HCT116 (cell line): ENCODE measurements around the gene TMEM145. TPM values are rescaled to one million over a fixed set of nuclear protein-coding genes. Genes with fewer than 3 reads are reported as not detected.
A peak's percentile ranks its signal among the peaks of the same experiment; 100 is the strongest.

ENCODE experiments used
- ATAC-seq: fragments of 200-7000 bp; cut with Tn5 transposase; 2 replicates; pipeline ENCODE4 v1.9.1; 2020; ENCODE audit warnings: mild to moderate bottlenecking, moderate library complexity
- BruUV-seq: library from RNA; stranded (reverse); fragments of 400-500 nt; replicated peaks from 2 replicates; lab custom pipeline; 2021; lab: Mats Ljungman, UMichigan
- CTCF ChIA-PET: fragments of 300-600 bp; sonication (Branson Sonifier 250); formaldehyde crosslinking; loops from one replicate; lab custom pipeline; 2021; ENCODE audit warnings: antibody characterized with exemption; lab: Charles Lee
- POLR2A ChIA-PET: fragments of 300-600, 350-600 bp; sonication (Branson Sonifier 250); formaldehyde crosslinking; loops from one replicate; lab custom pipeline; 2021; ENCODE audit warnings: antibody characterized with exemption; lab: Charles Lee
- RAD21 ChIA-PET, 2 experiments: fragments of 300-600 bp; sonication (Branson Sonifier 250); formaldehyde crosslinking; loops; one replicate each; lab custom pipeline; 2023; ENCODE audit warnings: low total read pairs in 2 of 2; ENCODE audit not compliant: uncharacterized antibody in 2 of 2, unreplicated experiment in 2 of 2, low non-redundant PET in 1 of 2; lab: Charles Lee
- DNase-seq: peaks from one replicate; pipeline ENCODE4 v3.0.0-alpha.2; 2010; ENCODE audit warnings: low read depth, low spot score
- H2AFZ ChIP-seq: fragments of 200-600 bp; shearing (Covaris generic), sonication (generic); 2 replicates; pipeline ENCODE4 v1.6.1; 2017; ENCODE audit warnings: low read depth, mixed run types, mixed read lengths, antibody characterized with exemption, low read length; ENCODE audit not compliant: poor library complexity, severe bottlenecking
- H3K27ac ChIP-seq: 2 replicates; pipeline ENCODE4 v1.5.1; 2012; ENCODE audit warnings: low read depth, low read length
- H3K27me3 ChIP-seq: fragments of 200-600 bp; sonication (generic); 2 replicates; pipeline ENCODE4 v1.6.1; 2016; ENCODE audit warnings: mixed run types, low read length, mixed read lengths; ENCODE audit not compliant: insufficient read depth
- H3K36me3 ChIP-seq, 2 experiments: fragments of 200-500 bp in 1 of 2; fragments of 200-600 bp in 1 of 2; sonication (Bioruptor generic) in 1 of 2; sonication (generic) in 1 of 2; 2 replicates each; pipeline versions ENCODE4 v1.5.1 to v1.6.1; 2014 to 2016; ENCODE audit warnings: low read length in 2 of 2, inconsistent platforms in 1 of 2, mixed read lengths in 1 of 2, mixed run types in 1 of 2; ENCODE audit not compliant: insufficient read depth in 2 of 2, control insufficient read depth in 1 of 2
- H3K4me1 ChIP-seq, 2 experiments: fragments of 200-600 bp in 1 of 2; sonication (generic) in 1 of 2; 2 replicates each; pipeline versions ENCODE4 v1.5.1 to v1.6.1; 2012 to 2017; ENCODE audit warnings: low read length in 2 of 2, inconsistent platforms in 1 of 2, mild to moderate bottlenecking in 1 of 2, mixed read lengths in 1 of 2, mixed run types in 1 of 2, moderate library complexity in 1 of 2; ENCODE audit not compliant: insufficient read depth in 2 of 2, control insufficient read depth in 1 of 2
- H3K4me2 ChIP-seq: fragments of 200-600 bp; sonication (generic); 2 replicates; pipeline ENCODE4 v1.6.1; 2017; ENCODE audit warnings: mixed run types, low read length, mixed read lengths
- H3K4me3 ChIP-seq, 2 experiments: fragments of 200-600 bp in 1 of 2; sonication (generic) in 1 of 2; replicated peaks in 1 of 2; 2 replicates each; pipeline ENCODE4 v1.5.1; 2011 to 2016; ENCODE audit warnings: low read length in 2 of 2, control low read depth in 1 of 2, low read depth in 1 of 2, mild to moderate bottlenecking in 1 of 2, mixed read lengths in 1 of 2, mixed run types in 1 of 2
- H3K79me2 ChIP-seq: fragments of 200-600 bp; sonication (generic); 2 replicates; pipeline ENCODE4 v1.6.1; 2017; ENCODE audit warnings: mild to moderate bottlenecking, mixed run types, low read length, moderate library complexity, mixed read lengths; ENCODE audit not compliant: insufficient read depth
- H3K9ac ChIP-seq: fragments of 200-600 bp; sonication (generic); 2 replicates; pipeline ENCODE4 v1.6.1; 2016; ENCODE audit warnings: low read length, mixed read lengths
- H3K9me2 ChIP-seq: fragments of 200-600 bp; sonication (generic), shearing (Covaris generic); 2 replicates; pipeline ENCODE4 v1.6.1; 2017; ENCODE audit warnings: mixed run types, mild to moderate bottlenecking, moderate library complexity; ENCODE audit not compliant: insufficient read depth
- H3K9me3 ChIP-seq, 2 experiments: fragments of 200-500 bp in 1 of 2; fragments of 200-600 bp in 1 of 2; sonication (Bioruptor generic) in 1 of 2; sonication (generic) in 1 of 2; 2 replicates each; pipeline ENCODE4 v1.6.1; 2014 to 2017; ENCODE audit warnings: low read length in 2 of 2, mixed read lengths in 2 of 2, inconsistent platforms in 1 of 2, low read depth in 1 of 2, mild to moderate bottlenecking in 1 of 2, mixed run types in 1 of 2, moderate library complexity in 1 of 2; ENCODE audit not compliant: control insufficient read depth in 1 of 2, insufficient read depth in 1 of 2
- H4K20me1 ChIP-seq: fragments of 200-600 bp; sonication (generic), shearing (Covaris generic); 2 replicates; pipeline ENCODE4 v1.6.1; 2017; ENCODE audit warnings: mixed run types, mild to moderate bottlenecking, moderate library complexity; ENCODE audit not compliant: insufficient read depth
- CEBPB ChIP-seq: IDR thresholded peaks from 2 replicates; pipeline ENCODE4 v1.6.1; 2012; ENCODE audit warnings: low read depth
- EGR1 ChIP-seq: IDR thresholded peaks from 2 replicates; pipeline ENCODE4 v1.6.1; 2012; ENCODE audit warnings: low read depth
- ELF1 ChIP-seq: IDR thresholded peaks from 2 replicates; pipeline ENCODE4 v1.6.1; 2012; ENCODE audit warnings: low read depth, borderline replicate concordance
- EZH2phosphoT487 ChIP-seq: fragments of 200-600 bp; IDR thresholded peaks from 2 replicates; pipeline ENCODE4 v1.6.1; 2018; ENCODE audit warnings: antibody characterized with exemption, borderline replicate concordance
- JUND ChIP-seq: IDR thresholded peaks from 2 replicates; pipeline ENCODE4 v1.6.1; 2012
- POLR2A ChIP-seq: IDR thresholded peaks from 2 replicates; pipeline ENCODE4 v1.7.0; 2011; ENCODE audit warnings: borderline replicate concordance; ENCODE audit not compliant: insufficient read depth, insufficient read length; ENCODE audit errors: extremely low read depth
- SIN3A ChIP-seq: IDR thresholded peaks from 2 replicates; pipeline ENCODE4 v1.6.1; 2012; ENCODE audit warnings: low read depth
- TCF7L2 ChIP-seq: IDR thresholded peaks from 2 replicates; pipeline ENCODE4 v1.7.0; 2011; ENCODE audit warnings: borderline replicate concordance, inconsistent platforms; ENCODE audit not compliant: insufficient read depth, insufficient read length; ENCODE audit errors: extremely low read depth
- YY1 ChIP-seq: IDR thresholded peaks from 2 replicates; pipeline ENCODE4 v1.6.1; 2011; ENCODE audit warnings: low read length, low read depth, moderate library complexity, mild to moderate bottlenecking; ENCODE audit not compliant: insufficient replicate concordance; ENCODE audit errors: extremely low read depth
- ZNF274 ChIP-seq: fragments of 200-500 bp; sonication (Bioruptor generic); IDR thresholded peaks from 2 replicates; pipeline ENCODE4 v1.6.1; 2014; ENCODE audit warnings: mild to moderate bottlenecking, low read depth, low read length, inconsistent platforms
- intact Hi-C: fragments of 100-400 bp; cut with micrococcal nuclease; formaldehyde crosslinking; loops from 2 replicates; pipeline ENCODE4 v1.10.0; 2022
- total RNA-seq: library from RNA; stranded (reverse); gene quantifications from one replicate; pipeline ENCODE4 v1.2.1, GENCODE V29; 2021; ENCODE audit not compliant: unreplicated experiment
- TF ChIP-seq, protein P1 (sequence below): IDR thresholded peaks from 2 replicates; pipeline ENCODE4 v1.6.1; 2011; ENCODE audit warnings: mild to moderate bottlenecking, low read length, moderate library complexity; ENCODE audit not compliant: insufficient replicate concordance; ENCODE audit errors: extremely low read depth
- TF ChIP-seq, protein P2 (sequence below): IDR thresholded peaks from 2 replicates; pipeline ENCODE4 v1.6.1; 2012; ENCODE audit warnings: low read depth

Gene TMEM145
- total RNA-seq, 1 experiment from 2014 or later = 7.2 TPM

DNA sequence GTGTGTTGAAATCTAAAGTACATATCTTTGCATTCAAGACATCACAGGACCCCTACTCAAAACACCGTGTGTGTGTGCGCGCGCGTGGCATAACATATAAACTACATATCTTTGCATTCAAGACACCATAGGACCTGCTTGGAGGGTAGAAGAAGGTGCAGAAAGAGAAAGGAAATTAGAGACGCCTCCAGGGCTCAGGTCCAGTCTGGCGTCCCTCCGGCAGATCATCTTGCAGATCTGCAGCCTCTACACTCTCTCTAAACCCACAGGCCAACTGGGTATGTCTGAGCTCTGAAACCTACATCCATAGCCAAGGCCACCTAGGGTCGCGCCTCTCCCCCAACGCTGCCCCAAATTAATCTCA lies 10.0 kb upstream of the TMEM145 start:
- no peaks in the 10 kb centered on the region for H3K27me3 ChIP-seq
- BruUV-seq = no TSS peak
- H3K4me1 ChIP-seq = peaks cover 22 to 30% of the 10 kb centered on the region in 2 experiments
- peaks cover 0 to 2% of the 10 kb centered on the region in 2 experiments; a peak in 2 of 4 replicates for H3K36me3 ChIP-seq
- CTCF ChIA-PET = no interaction called here
- intact Hi-C loops = no loop called here
- H3K9me2 ChIP-seq = no peaks in the 10 kb centered on the region
- DNase-seq = no peak
- peak overlapping the region; percentile 59 for H3K27ac ChIP-seq
- no peaks in the 10 kb centered on the region for H3K9me3 ChIP-seq
- H2AFZ ChIP-seq = peak overlapping the region; percentile 56
- H3K9ac ChIP-seq = peak overlapping the region; percentile 88
- no peaks in the 10 kb centered on the region for H4K20me1 ChIP-seq
- peak overlapping the region in 1 of 2 experiments; percentile 98; a peak in 1 of 4 replicates for H3K4me3 ChIP-seq
- TF ChIP-seq EGR1 (no peak), EZH2phosphoT487 (no peak), YY1 (no peak)
- TF ChIP-seq, all 23 proteins: peak for 0
- ChIA-PET RAD21 (no interaction called here), POLR2A (interaction anchor here (1.3 to 2.3 kb wide), 2 partner anchors 59 to 60 kb away, joined by 6 to 7 read pairs; no protein-coding TSS in a partner anchor)
- Histone ChIP-seq H3K79me2 (peaks cover 11% of the 10 kb centered on the region; the same call in 1 of the 2 replicates), H3K4me2 (peak overlapping the region; percentile 88)
- ATAC-seq = no peak

DNA sequence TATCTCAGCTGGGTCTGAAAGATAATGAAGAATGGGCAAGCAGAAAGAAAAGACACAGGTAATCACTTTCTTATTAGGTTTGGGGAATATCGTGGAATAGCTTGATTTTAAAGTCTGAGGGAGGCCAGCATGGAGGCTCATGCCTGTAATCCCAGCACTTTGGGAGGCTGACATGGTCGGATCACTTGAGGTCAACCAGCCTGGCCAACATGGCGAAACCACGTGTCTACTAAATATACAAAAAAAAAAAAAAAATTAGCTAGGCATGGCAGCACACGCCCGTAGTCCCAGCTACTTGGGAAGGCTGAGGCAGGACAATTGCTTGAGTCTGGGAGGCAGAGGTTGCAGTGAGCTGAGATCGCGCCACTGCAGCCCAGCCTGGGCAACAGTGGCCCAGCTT lies 9.2 kb upstream of the TMEM145 start:
- POLR2A ChIA-PET = interaction anchor here (0.8 to 1.0 kb wide), 2 partner anchors 9 to 93 kb away, joined by 3 to 4 read pairs; no protein-coding TSS in a partner anchor
- H3K9me3 ChIP-seq = no peaks in the 10 kb centered on the region
- ATAC-seq (no peak), DNase-seq (no peak)
- peaks cover 19 to 30% of the 10 kb centered on the region in 2 experiments for H3K4me1 ChIP-seq
- H3K27me3 ChIP-seq = no peaks in the 10 kb centered on the region
- no peak overlapping the region for H3K9ac ChIP-seq
- CTCF ChIA-PET = interaction anchor here (0.6 kb wide), 1 partner anchor 164 kb away, joined by 3 read pairs; no protein-coding TSS in a partner anchor
- H3K4me3 ChIP-seq = no peak overlapping the region
- intact Hi-C loops = no loop called here
- H3K27ac ChIP-seq = no peak overlapping the region
- RAD21 ChIA-PET = no interaction called here
- H3K9me2 ChIP-seq = no peaks in the 10 kb centered on the region
- H3K79me2 ChIP-seq = peaks cover 11% of the 10 kb centered on the region; the same call in 1 of the 2 replicates
- peak overlapping the region; percentile 56 for H2AFZ ChIP-seq
- H3K36me3 ChIP-seq = no peaks in the 10 kb centered on the region; a peak in 1 of 4 replicates
- no peaks in the 10 kb centered on the region for H4K20me1 ChIP-seq
- no peak overlapping the region for H3K4me2 ChIP-seq
- no TSS peak for BruUV-seq
- TF ChIP-seq TCF7L2 (no peak), SIN3A (no peak), POLR2A (no peak), ELF1 (no peak), YY1 (no peak), ZNF274 (no peak), EZH2phosphoT487 (no peak), CEBPB (no peak), JUND (no peak)
- TF ChIP-seq, protein P1, sequence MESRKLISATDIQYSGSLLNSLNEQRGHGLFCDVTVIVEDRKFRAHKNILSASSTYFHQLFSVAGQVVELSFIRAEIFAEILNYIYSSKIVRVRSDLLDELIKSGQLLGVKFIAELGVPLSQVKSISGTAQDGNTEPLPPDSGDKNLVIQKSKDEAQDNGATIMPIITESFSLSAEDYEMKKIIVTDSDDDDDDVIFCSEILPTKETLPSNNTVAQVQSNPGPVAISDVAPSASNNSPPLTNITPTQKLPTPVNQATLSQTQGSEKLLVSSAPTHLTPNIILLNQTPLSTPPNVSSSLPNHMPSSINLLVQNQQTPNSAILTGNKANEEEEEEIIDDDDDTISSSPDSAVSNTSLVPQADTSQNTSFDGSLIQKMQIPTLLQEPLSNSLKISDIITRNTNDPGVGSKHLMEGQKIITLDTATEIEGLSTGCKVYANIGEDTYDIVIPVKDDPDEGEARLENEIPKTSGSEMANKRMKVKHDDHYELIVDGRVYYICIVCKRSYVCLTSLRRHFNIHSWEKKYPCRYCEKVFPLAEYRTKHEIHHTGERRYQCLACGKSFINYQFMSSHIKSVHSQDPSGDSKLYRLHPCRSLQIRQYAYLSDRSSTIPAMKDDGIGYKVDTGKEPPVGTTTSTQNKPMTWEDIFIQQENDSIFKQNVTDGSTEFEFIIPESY = no peak
- TF ChIP-seq, protein P2, sequence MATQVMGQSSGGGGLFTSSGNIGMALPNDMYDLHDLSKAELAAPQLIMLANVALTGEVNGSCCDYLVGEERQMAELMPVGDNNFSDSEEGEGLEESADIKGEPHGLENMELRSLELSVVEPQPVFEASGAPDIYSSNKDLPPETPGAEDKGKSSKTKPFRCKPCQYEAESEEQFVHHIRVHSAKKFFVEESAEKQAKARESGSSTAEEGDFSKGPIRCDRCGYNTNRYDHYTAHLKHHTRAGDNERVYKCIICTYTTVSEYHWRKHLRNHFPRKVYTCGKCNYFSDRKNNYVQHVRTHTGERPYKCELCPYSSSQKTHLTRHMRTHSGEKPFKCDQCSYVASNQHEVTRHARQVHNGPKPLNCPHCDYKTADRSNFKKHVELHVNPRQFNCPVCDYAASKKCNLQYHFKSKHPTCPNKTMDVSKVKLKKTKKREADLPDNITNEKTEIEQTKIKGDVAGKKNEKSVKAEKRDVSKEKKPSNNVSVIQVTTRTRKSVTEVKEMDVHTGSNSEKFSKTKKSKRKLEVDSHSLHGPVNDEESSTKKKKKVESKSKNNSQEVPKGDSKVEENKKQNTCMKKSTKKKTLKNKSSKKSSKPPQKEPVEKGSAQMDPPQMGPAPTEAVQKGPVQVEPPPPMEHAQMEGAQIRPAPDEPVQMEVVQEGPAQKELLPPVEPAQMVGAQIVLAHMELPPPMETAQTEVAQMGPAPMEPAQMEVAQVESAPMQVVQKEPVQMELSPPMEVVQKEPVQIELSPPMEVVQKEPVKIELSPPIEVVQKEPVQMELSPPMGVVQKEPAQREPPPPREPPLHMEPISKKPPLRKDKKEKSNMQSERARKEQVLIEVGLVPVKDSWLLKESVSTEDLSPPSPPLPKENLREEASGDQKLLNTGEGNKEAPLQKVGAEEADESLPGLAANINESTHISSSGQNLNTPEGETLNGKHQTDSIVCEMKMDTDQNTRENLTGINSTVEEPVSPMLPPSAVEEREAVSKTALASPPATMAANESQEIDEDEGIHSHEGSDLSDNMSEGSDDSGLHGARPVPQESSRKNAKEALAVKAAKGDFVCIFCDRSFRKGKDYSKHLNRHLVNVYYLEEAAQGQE = no peak
